ENCODE results near the gene KCND3. TPM values are rescaled to one million over a fixed set of nuclear protein-coding genes. Genes with fewer than 3 reads are reported as not detected.

The KCND3 gene
- total and polyA plus RNA-seq, 2 experiments from 2014 or later: 0.10 to 0.18 TPM

- TF ChIP-seq, protein P1, sequence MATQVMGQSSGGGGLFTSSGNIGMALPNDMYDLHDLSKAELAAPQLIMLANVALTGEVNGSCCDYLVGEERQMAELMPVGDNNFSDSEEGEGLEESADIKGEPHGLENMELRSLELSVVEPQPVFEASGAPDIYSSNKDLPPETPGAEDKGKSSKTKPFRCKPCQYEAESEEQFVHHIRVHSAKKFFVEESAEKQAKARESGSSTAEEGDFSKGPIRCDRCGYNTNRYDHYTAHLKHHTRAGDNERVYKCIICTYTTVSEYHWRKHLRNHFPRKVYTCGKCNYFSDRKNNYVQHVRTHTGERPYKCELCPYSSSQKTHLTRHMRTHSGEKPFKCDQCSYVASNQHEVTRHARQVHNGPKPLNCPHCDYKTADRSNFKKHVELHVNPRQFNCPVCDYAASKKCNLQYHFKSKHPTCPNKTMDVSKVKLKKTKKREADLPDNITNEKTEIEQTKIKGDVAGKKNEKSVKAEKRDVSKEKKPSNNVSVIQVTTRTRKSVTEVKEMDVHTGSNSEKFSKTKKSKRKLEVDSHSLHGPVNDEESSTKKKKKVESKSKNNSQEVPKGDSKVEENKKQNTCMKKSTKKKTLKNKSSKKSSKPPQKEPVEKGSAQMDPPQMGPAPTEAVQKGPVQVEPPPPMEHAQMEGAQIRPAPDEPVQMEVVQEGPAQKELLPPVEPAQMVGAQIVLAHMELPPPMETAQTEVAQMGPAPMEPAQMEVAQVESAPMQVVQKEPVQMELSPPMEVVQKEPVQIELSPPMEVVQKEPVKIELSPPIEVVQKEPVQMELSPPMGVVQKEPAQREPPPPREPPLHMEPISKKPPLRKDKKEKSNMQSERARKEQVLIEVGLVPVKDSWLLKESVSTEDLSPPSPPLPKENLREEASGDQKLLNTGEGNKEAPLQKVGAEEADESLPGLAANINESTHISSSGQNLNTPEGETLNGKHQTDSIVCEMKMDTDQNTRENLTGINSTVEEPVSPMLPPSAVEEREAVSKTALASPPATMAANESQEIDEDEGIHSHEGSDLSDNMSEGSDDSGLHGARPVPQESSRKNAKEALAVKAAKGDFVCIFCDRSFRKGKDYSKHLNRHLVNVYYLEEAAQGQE (IDR thresholded peaks at IDR 0.05; ENCODE audit: unreplicated experiment): no peak
- no peak for TF ChIP-seq EZH2phosphoT487 (IDR thresholded peaks at IDR 0.05; ENCODE audit: unreplicated experiment)
Observed at GRCh38 chr1:111818546-111818945, 170.9 kb downstream of the KCND3 start (continued).

GRCh38 chr1:111818081-111818480 lies 171.4 kb downstream of the KCND3 start:
- no peaks in the 10 kb centered on the region for H4K20me1 ChIP-seq (replicated peaks; ENCODE audit: insufficient read depth)
- H3F3A ChIP-seq (replicated peaks; ENCODE audit: low read depth): no peaks in the 10 kb centered on the region
- H3K4me2 ChIP-seq: no peak overlapping the region
- H3K9me2 ChIP-seq (ENCODE audit: insufficient read depth): no peaks in the 10 kb centered on the region
- H2AFZ ChIP-seq: no peak overlapping the region
- DNase-seq (ENCODE audit: low spot score) (no peak), ATAC-seq (no peak)
- H3K79me2 ChIP-seq (replicated peaks; ENCODE audit: insufficient read depth): no peaks in the 10 kb centered on the region
- no peak overlapping the region for H3K4me3 ChIP-seq
- no peak overlapping the region for H3K27ac Mint-ChIP-seq
- no peaks in the 10 kb centered on the region for H3K36me3 ChIP-seq (ENCODE audit: insufficient read depth)
- no peaks in the 10 kb centered on the region for H3K27me3 ChIP-seq (ENCODE audit: insufficient read depth)
- H3K36me3 Mint-ChIP-seq (ENCODE audit: low read depth): no peaks in the 10 kb centered on the region
- H3K27me3 Mint-ChIP-seq (ENCODE audit: insufficient read depth, low read depth, poor library complexity): peaks cover 1% of the 10 kb centered on the region
- no peak overlapping the region for H3K4me3 Mint-ChIP-seq
- no peaks in the 10 kb centered on the region for H3K9me3 Mint-ChIP-seq
- H3K27ac ChIP-seq (ENCODE audit: low read depth): no peak overlapping the region
- peaks cover 6% of the 10 kb centered on the region; the same call in 2 of the 3 replicates for H3K4me1 Mint-ChIP-seq
- H3K4me1 ChIP-seq (ENCODE audit: insufficient read depth): no peaks in the 10 kb centered on the region
- TF ChIP-seq STAT1 (IDR thresholded peaks at IDR 0.05; ENCODE audit: unreplicated experiment): no peak
- TF ChIP-seq, protein P2, sequence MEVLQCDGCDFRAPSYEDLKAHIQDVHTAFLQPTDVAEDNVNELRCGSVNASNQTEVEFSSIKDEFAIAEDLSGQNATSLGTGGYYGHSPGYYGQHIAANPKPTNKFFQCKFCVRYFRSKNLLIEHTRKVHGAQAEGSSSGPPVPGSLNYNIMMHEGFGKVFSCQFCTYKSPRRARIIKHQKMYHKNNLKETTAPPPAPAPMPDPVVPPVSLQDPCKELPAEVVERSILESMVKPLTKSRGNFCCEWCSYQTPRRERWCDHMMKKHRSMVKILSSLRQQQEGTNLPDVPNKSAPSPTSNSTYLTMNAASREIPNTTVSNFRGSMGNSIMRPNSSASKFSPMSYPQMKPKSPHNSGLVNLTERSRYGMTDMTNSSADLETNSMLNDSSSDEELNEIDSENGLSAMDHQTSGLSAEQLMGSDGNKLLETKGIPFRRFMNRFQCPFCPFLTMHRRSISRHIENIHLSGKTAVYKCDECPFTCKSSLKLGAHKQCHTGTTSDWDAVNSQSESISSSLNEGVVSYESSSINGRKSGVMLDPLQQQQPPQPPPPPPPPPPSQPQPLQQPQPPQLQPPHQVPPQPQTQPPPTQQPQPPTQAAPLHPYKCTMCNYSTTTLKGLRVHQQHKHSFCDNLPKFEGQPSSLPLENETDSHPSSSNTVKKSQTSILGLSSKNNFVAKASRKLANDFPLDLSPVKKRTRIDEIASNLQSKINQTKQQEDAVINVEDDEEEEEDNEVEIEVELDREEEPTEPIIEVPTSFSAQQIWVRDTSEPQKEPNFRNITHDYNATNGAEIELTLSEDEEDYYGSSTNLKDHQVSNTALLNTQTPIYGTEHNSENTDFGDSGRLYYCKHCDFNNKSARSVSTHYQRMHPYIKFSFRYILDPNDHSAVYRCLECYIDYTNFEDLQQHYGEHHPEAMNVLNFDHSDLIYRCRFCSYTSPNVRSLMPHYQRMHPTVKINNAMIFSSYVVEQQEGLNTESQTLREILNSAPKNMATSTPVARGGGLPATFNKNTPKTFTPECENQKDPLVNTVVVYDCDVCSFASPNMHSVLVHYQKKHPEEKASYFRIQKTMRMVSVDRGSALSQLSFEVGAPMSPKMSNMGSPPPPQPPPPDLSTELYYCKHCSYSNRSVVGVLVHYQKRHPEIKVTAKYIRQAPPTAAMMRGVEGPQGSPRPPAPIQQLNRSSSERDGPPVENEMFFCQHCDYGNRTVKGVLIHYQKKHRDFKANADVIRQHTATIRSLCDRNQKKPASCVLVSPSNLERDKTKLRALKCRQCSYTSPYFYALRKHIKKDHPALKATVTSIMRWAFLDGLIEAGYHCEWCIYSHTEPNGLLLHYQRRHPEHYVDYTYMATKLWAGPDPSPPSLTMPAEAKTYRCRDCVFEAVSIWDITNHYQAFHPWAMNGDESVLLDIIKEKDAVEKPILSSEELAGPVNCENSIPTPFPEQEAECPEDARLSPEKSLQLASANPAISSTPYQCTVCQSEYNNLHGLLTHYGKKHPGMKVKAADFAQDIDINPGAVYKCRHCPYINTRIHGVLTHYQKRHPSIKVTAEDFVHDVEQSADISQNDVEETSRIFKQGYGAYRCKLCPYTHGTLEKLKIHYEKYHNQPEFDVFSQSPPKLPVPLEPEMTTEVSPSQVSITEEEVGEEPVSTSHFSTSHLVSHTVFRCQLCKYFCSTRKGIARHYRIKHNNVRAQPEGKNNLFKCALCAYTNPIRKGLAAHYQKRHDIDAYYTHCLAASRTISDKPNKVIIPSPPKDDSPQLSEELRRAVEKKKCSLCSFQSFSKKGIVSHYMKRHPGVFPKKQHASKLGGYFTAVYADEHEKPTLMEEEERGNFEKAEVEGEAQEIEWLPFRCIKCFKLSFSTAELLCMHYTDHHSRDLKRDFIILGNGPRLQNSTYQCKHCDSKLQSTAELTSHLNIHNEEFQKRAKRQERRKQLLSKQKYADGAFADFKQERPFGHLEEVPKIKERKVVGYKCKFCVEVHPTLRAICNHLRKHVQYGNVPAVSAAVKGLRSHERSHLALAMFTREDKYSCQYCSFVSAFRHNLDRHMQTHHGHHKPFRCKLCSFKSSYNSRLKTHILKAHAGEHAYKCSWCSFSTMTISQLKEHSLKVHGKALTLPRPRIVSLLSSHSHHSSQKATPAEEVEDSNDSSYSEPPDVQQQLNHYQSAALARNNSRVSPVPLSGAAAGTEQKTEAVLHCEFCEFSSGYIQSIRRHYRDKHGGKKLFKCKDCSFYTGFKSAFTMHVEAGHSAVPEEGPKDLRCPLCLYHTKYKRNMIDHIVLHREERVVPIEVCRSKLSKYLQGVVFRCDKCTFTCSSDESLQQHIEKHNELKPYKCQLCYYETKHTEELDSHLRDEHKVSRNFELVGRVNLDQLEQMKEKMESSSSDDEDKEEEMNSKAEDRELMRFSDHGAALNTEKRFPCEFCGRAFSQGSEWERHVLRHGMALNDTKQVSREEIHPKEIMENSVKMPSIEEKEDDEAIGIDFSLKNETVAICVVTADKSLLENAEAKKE (CRISPR knock-in tag; IDR thresholded peaks at IDR 0.05): no peak
- TF ChIP-seq NANOG (IDR thresholded peaks at IDR 0.05; ENCODE audit: borderline replicate concordance): no peak
- TF ChIP-seq JUNB (IDR thresholded peaks at IDR 0.05; ENCODE audit: unreplicated experiment): no peak
- TF ChIP-seq CREB1 (CRISPR knock-in tag; IDR thresholded peaks at IDR 0.05; ENCODE audit: low read depth): no peak
- TF ChIP-seq, protein P3, sequence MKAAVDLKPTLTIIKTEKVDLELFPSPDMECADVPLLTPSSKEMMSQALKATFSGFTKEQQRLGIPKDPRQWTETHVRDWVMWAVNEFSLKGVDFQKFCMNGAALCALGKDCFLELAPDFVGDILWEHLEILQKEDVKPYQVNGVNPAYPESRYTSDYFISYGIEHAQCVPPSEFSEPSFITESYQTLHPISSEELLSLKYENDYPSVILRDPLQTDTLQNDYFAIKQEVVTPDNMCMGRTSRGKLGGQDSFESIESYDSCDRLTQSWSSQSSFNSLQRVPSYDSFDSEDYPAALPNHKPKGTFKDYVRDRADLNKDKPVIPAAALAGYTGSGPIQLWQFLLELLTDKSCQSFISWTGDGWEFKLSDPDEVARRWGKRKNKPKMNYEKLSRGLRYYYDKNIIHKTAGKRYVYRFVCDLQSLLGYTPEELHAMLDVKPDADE (IDR thresholded peaks at IDR 0.05): no peak
- TF ChIP-seq ZNF331 (CRISPR knock-in tag; IDR thresholded peaks at IDR 0.05; ENCODE audit: low read depth): no peak
- TF ChIP-seq POLR2AphosphoS5 (IDR thresholded peaks at IDR 0.05; ENCODE audit: low read depth): no peak
- no peak for TF ChIP-seq EZH2 (IDR thresholded peaks at IDR 0.05; ENCODE audit: low read depth, unreplicated experiment)
- TF ChIP-seq, protein P4, sequence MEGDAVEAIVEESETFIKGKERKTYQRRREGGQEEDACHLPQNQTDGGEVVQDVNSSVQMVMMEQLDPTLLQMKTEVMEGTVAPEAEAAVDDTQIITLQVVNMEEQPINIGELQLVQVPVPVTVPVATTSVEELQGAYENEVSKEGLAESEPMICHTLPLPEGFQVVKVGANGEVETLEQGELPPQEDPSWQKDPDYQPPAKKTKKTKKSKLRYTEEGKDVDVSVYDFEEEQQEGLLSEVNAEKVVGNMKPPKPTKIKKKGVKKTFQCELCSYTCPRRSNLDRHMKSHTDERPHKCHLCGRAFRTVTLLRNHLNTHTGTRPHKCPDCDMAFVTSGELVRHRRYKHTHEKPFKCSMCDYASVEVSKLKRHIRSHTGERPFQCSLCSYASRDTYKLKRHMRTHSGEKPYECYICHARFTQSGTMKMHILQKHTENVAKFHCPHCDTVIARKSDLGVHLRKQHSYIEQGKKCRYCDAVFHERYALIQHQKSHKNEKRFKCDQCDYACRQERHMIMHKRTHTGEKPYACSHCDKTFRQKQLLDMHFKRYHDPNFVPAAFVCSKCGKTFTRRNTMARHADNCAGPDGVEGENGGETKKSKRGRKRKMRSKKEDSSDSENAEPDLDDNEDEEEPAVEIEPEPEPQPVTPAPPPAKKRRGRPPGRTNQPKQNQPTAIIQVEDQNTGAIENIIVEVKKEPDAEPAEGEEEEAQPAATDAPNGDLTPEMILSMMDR (conservative IDR thresholded peaks at IDR 0.05; ENCODE audit: low read depth in 2 of 2): no peak
- TF ChIP-seq ZNF114 (CRISPR knock-in tag; IDR thresholded peaks at IDR 0.05): no peak
